ENCODE measurements around the gene CEBPG. TPM values are rescaled to one million over a fixed set of nuclear protein-coding genes. Genes with fewer than 3 reads are reported as not detected.

CEBPG gene
- total and polyA plus RNA-seq, 9 of the 15 experiments (the other 6 are each of a cell fraction or from before 2014, with no cell fraction given): 9.5 to 34.9 (median 30.9) TPM

DNA sequence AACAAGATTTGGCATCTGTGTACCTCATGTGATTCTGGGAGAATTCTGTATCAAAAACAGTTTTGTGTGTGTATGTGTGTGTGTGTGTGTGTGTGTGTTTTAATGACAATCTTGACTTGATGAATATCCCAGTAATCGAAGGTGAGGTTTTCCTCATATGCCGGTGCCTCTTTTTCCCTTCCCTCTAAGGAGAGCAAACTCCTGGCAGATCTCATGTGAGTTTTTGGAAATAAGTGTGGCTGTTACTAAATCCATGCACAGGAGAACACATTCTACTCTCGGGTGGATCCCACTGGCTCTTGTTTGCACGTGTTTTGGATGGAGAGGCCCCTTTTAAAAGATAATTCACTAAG is 29.0 kb upstream of the CEBPG start (continued):
- TF ChIP-seq, protein P1, sequence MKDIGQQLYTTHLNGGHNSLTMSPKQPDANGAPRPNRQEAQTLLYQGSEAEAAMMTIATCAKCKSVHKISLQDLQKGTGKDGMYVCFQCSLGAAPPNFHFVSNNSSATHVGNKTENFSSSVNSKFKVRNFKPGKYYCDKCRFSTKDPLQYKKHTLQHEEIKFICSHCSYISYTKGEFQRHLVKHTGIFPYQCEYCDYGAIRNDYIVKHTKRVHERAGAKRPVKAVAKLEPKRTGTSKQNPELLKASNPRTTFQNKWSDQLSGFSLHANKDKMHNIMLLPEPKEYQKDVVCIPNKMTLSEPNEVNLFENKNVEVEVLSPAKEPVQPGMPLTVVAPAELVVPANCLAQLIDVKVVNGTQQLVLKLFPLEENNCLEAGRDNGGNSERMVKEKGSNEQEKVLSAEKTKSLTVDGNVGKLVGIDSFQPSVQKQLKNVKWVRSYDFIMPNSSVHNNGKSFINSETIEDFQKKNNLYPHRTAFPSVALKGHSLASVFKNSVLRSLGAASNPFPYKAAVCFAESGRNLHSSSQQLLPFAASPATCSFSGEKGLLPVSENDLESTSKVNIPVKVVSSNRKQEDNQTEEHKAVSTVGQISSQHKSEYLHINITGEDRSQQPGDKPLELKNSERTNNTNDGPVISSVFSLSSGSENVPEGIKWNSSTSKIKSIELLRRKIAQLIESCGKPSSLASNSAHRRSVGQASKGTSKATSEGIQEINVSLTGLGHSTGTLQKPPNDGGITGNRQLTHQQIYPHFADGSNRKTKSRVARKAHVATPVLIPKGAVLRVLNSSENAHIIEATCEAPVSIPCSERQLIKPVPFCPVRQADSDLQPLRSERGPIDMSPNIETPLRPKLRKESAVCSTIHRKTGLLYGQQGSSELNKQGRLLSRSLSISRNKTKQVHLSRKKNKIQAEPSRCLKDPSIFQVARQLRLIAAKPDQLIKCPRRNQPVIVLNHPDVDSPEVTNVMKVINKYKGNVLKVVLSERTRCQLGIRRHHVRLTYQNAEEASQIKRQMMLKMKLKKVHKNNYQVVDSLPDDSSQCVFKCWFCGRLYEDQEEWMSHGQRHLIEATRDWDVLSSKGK (CRISPR knock-in tag; IDR thresholded peaks at IDR 0.05): no peak
- TF ChIP-seq U2AF2 (optimal IDR thresholded peaks at IDR 0.05; ENCODE audit: low read depth, low read length) (no peak), DDX20 (tag; IDR thresholded peaks at IDR 0.05; ENCODE audit: low read depth) (no peak)

DNA sequence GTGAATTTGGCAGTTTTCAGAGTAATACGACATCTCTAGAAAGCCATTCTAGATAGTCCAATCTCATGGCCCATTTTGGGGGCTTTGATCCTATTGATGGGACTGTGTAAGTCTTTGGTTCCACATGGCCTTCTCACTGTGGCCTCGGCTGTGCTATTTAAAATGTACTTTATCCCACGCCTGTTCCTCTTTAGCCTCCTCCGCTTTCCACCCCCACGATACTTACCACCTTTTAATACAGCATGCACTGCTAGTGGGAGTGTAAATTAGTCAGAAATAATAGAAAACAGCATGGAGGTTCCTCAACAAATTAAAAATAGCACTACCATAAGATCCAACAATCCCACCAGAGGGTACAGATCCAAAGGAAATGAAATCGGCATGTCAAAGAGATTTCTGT is 28.3 kb upstream of the CEBPG start:
- Histone ChIP-seq H3K4me2 (ENCODE audit: insufficient read depth, low read length) (no peak overlapping the region), H3K27me3 (ENCODE audit: control insufficient read depth in 2 of 2, insufficient read depth in 2 of 2, low read length in 2 of 2) (peaks cover 8 to 24% of the 10 kb centered on the region in 2 experiments; a peak in 4 of 5 replicates), H3K4me1 (replicated peaks in 1 of 2; ENCODE audit: control insufficient read depth in 2 of 2, insufficient read depth in 2 of 2, low read length in 2 of 2) (peaks cover 0 to 7% of the 10 kb centered on the region in 2 experiments; a peak in 1 of 5 replicates), H3K9me1 (ENCODE audit: control insufficient read depth, insufficient read depth, low read length) (no peaks in the 10 kb centered on the region), H3K79me2 (ENCODE audit: control insufficient read depth, insufficient read depth, low read length) (no peaks in the 10 kb centered on the region), H3K36me3 (ENCODE audit: control insufficient read depth, insufficient read depth, low read length) (no peaks in the 10 kb centered on the region), H3K27ac (ENCODE audit: extremely low read depth, low read depth, low read length) (no peak overlapping the region), H4K20me1 (replicated peaks; ENCODE audit: control insufficient read depth, insufficient read depth, low read length) (no peaks in the 10 kb centered on the region), H3K4me3 (no peak overlapping the region), H3K9me3 (replicated peaks; ENCODE audit: control insufficient read depth, insufficient read depth, low read depth, low read length) (no peaks in the 10 kb centered on the region), H3K9ac (ENCODE audit: insufficient read depth in 1 of 2, low read depth in 2 of 2, low read length in 2 of 2) (no peak overlapping the region), H2AFZ (ENCODE audit: low read depth, low read length) (no peak overlapping the region)
- no peak for DNase-seq (ENCODE audit: extremely low read depth in 1 of 4, low spot score in 3 of 4)
- 6% methylated on average over 6 of the region's 6 CpGs for WGBS (ENCODE audit: insufficient coverage, low coverage, missing lambda C conversion rate)
- intact Hi-C loops (cut with micrococcal nuclease) (no loop called here), in situ Hi-C loops (cut with MboI) (no loop called here)
- BruUV-seq (replicated peaks): no TSS peak
- no peak for FAIRE-seq
- TF ChIP-seq ZNF444 (CRISPR knock-in tag; IDR thresholded peaks at IDR 0.05): no peak
- TF ChIP-seq TAF1 (IDR thresholded peaks at IDR 0.05; ENCODE audit: control insufficient read depth, extremely low read depth, insufficient read depth, low read length, severe bottlenecking): no peak
- TF ChIP-seq, protein P2, sequence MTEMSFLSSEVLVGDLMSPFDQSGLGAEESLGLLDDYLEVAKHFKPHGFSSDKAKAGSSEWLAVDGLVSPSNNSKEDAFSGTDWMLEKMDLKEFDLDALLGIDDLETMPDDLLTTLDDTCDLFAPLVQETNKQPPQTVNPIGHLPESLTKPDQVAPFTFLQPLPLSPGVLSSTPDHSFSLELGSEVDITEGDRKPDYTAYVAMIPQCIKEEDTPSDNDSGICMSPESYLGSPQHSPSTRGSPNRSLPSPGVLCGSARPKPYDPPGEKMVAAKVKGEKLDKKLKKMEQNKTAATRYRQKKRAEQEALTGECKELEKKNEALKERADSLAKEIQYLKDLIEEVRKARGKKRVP (CRISPR knock-in tag; IDR thresholded peaks at IDR 0.05): no peak
- TF ChIP-seq DPF2 (IDR thresholded peaks at IDR 0.05): no peak
- TF ChIP-seq ZNF644 (tag; IDR thresholded peaks at IDR 0.05; ENCODE audit: low read depth): no peak
- no peak for TF ChIP-seq ETV6 (IDR thresholded peaks at IDR 0.05; ENCODE audit: borderline replicate concordance in 1 of 2, low read depth in 2 of 2, low read length in 1 of 2)
- no peak for TF ChIP-seq ETV6 (CRISPR knock-in tag; IDR thresholded peaks at IDR 0.05; ENCODE audit: borderline replicate concordance)
- ATAC-seq: no peak
- CTCF ChIA-PET (ENCODE audit: low intra/inter-chr PET ratio): no interaction called here
- POLR2A ChIA-PET: no interaction called here

All from K562 (cell line).